Measurements from ENCODE around the gene AGAP1.
"Not testable (repeated sequence)": the region's sequence is repeated elsewhere in the genome, so short reads cannot be mapped to it uniquely, and the experiment has no call there.

The AGAP1 gene

DNA sequence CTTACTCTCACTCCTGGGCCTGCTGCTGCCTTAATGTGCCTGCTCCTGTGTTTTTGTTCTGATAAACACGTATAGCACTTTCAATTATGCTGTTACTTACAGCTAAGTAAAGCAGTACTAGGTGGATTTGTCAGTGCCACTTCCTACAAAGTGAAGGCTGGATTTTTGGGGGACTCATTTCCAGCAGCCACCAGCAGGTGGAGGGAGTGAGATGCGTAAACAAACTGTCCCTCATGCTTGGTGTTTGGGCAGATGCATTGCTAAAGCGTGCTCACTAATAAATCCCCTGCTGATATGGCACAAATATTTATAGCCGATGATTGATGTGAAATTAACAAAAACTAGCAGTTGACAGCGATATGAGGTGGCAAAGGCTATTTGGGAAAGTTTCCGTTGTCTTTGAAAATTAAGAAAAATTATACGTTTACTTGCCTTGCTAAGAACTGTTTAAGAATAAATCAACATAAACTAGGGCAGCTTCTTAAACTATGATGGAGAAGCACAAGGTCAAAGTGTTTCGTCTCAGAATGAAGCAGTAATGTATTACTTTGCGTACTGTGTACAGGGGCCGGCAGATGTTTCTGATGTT, 101.7 kb downstream of the AGAP1 start:
- DNase-seq, result peak; percentile 92

- DNase-seq, result no peak
Observed at GRCh38 chr2:235596272-235596671, 102.4 kb downstream of the AGAP1 start.

DNA sequence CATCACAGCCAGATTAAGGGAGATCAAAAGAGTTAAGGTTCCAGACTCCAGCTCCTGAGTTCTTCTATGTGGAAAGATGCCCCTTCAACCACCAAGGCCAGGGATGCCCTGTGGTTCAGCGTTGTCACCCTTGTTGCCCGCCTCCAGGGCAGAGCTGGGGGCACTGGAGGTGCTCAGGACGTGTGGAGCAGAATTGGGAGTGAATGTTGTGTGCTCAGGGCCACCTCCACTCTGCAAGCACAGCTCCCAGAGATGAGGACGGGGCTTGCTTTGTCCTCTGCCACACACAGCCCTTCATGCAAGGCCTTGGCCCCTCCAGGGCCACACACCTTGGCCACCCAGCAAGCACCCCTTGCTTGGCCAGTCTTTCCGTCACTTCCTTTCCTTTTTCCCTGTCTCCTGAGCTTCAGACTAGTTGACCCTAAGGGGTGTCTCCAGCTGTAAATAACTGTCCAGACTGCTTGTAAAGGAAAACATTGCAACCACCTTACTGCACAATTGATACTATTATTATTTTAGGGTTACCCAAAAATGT, 103.3 kb downstream of the AGAP1 start:
- DNase-seq, result no peak

DNA sequence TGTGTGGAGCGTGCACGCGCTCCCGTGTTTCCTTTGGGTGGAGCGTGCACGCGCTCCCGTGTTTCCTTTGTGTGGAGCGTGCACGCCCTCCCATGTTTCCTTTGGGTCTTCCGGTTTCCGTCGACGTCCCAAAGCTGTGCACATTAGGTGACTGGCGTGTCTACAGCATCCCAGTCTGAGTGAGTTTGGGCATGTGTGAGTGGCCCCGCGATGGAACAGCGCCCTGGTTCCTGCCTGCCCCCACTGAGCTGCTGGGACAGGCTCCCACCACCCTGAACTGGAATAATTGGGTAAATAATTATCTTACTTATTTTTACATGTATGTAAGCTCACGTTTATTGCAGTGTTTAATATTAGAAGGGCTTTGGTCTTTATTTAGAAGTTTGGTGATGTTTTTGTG, 104.2 kb downstream of the AGAP1 start:
- DNase-seq, result no peak

- no peak for DNase-seq
Observed at GRCh38 chr2:235598532-235599531, 105.0 kb downstream of the AGAP1 start.

- DNase-seq, result no peak
Observed at GRCh38 chr2:235599596-235600338, 105.9 kb downstream of the AGAP1 start.

DNA sequence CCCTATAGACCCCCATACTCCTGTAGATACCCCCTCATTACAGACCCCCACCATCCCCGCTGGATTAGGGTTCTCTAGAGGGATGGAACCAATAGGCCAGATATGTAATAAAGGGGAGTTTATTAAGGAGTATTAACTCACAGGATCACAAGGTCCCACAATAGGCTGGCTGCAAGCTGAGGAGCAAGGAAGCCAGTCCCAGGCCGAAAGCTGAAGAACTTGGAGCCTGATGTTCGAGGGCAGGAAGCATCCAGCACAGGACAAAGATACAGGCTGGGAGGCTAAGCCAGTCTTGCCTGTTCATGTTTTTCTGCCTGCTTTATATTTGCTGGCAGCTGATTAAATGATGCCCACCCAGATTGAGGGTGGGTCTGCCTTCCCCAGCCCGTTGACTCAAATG, 106.6 kb downstream of the AGAP1 start:
- DNase-seq, result no peak

DNA sequence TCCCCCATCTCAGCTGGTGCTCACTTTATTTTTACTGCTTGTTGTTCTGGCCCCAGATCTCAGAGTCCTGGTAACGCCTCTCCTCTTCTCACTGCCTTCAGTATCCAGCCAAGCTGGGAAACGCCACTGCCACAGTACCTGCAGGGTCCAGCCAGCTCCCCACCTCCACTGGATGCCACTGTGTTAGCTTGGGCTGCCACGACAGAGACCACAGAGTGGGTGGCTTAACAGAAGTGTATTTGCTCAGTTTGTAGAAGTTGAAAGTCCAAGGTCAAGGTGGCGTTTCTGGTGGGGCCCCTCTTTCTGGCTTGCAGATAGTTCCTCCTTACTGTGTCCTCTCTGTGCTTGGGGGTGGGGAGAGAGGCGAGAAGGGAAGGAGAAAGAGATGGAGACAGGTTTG, 107.1 kb downstream of the AGAP1 start:
- no peak for DNase-seq

- no peak for DNase-seq
Observed at GRCh38 chr2:235601960-235602704, 108.3 kb downstream of the AGAP1 start.

- not testable (repeated sequence) for DNase-seq
Observed at GRCh38 chr2:235602971-235603370, 109.1 kb downstream of the AGAP1 start.

DNA sequence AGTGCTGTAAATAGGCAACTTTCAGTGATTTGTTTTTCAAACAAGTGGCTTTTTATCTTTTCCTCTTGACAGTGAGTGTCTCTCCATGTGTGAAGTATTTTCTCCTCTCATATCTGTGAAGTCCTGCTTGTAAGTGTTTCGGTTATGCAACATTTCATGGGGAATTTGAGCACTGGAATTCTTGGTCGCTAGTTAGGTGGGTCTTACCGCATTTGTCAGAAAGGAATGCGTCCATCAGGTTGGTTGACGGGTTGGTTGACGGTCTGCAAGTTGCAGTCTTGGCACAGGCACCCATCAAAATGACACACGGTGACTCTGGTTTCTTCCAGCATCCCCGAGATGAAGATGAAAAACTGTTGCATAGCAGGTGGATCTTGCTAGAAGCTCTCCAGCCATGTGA, 109.8 kb downstream of the AGAP1 start:
- no peak for DNase-seq

GRCh38 chr2:235605312-235606003, 111.6 kb downstream of the AGAP1 start:
- DNase-seq, result peak; percentile 94

- no peak for DNase-seq
Observed at GRCh38 chr2:235606004-235606715, 112.3 kb downstream of the AGAP1 start.

GRCh38 chr2:235607546-235608199, 113.8 kb downstream of the AGAP1 start:
- no peak for DNase-seq

- DNase-seq, result no peak
Observed at GRCh38 chr2:235608200-235608887, 114.5 kb downstream of the AGAP1 start.

GRCh38 chr2:235609321-235609720, 115.5 kb downstream of the AGAP1 start:
- DNase-seq, result no peak

DNA sequence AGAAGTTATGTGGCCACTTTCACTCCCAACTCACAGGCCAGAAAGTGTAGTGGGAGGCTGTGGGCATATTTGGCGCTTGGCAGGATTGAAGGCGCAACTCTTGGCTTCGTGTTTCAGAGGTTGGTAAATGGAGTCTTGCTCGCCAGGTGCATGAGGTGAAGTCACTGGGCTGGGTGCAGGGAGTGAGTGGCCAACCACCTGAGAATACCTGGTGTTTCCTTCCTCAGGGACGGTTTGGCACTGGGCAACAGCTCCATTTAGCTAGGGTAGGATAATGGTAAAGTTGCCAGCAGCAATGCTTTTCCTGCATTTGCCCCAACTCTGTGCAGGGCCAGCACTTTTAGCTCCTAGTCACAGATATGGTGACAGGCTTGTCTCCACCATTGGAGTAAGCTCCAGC, 115.9 kb downstream of the AGAP1 start:
- DNase-seq, result no peak

DNA sequence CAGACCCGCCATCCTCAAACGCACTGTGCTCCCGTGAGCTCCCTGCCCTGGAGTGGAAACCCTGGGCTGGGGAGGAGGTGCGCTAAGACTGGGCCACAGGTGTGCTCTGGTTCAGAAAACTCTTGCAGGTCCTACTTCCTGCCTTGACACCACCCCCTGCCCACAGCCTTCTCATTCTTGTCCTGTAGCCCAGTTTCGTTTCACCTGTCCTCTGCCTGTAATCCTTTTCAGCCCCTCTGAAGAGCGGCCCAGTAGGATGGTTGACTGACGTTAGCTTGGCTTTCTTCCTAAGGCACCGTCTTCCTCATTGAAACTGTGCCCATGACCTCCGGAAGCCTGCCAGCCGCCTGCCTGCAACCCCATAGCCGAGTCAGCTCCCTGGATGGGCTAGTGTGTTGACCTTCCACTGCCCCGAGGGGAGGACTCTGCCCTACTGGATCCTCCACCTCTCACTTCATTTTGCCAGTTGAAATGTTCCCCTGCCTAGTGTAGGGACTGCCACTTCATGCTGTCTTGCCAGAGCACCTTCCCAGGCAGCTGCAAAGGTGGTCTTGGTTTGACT, 116.9 kb downstream of the AGAP1 start:
- no peak for DNase-seq

DNA sequence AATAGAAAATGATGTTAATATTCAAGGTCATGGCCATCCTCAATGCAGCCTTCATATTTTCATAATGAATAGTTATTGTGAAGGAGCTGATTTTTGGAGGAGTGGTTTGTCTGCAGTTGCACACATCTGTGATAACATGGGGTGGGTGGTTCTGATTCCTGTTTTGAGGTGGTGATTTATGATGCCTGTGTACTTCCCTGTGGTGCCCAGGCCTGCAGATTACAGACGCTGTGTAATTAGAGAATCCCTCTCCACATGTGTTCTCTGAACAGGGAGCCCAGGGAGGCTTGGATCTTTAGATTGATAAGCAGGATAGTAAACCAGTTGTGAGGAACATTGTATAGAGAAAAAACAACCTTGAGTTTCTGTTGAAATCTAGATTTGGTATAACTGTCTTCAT, 117.5 kb downstream of the AGAP1 start:
- DNase-seq, result no peak

DNA sequence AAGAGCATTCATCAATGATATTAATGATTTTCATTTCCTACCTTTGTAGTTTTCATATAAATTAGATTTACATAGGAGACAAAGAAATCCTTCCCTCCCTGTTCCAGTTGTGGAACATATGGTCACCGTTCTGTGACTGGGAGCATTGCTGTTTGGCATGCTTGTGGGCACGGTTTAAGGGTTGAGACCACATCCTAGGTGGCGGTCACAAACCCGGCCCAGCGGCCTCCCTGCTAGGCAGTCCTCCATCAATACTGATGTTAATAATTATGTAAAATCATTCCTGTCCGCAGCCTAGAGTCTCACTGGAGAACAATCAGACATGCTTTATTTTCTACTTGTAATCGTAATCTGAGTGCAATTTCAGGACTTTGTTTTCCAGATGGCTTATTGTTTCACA, 117.9 kb downstream of the AGAP1 start:
- no peak for DNase-seq
